H1 (cell line): ENCODE results near the gene NMRK1.

ENCODE experiments used
- CEBPB ChIP-seq: IDR thresholded peaks from 2 replicates; pipeline ENCODE4 v1.6.1; 2012; ENCODE audit warnings: low read depth, low read length
- CTCF ChIP-seq, 3 experiments: IDR thresholded peaks; 1 replicate in 2 of 3; 2 replicates in 1 of 3; pipeline versions ENCODE4 v1.5.1 to v1.6.1; 2011; ENCODE audit warnings: low read length in 3 of 3, mild to moderate bottlenecking in 3 of 3, inconsistent platforms in 2 of 3, low read depth in 1 of 3, moderate library complexity in 1 of 3; ENCODE audit not compliant: insufficient read depth in 1 of 3; ENCODE audit errors: control extremely low read depth in 1 of 3
- EP300 ChIP-seq, 2 experiments: IDR thresholded peaks; 1 replicate in 1 of 2; 2 replicates in 1 of 2; pipeline ENCODE4 v1.6.1; 2011 to 2012; ENCODE audit warnings: low read depth in 2 of 2, low read length in 2 of 2, mild to moderate bottlenecking in 2 of 2, borderline replicate concordance in 1 of 2, inconsistent platforms in 1 of 2, moderate library complexity in 1 of 2
- POLR2A ChIP-seq, 2 experiments: IDR thresholded peaks; 1 replicate in 1 of 2; 2 replicates in 1 of 2; pipeline ENCODE4 v1.6.1; 2011; ENCODE audit warnings: low read depth in 2 of 2, low read length in 2 of 2, mild to moderate bottlenecking in 2 of 2; ENCODE audit errors: control extremely low read depth in 1 of 2
- SIN3A ChIP-seq, 2 experiments: IDR thresholded peaks in 1 of 2; conservative IDR thresholded peaks in 1 of 2; 2 replicates each; pipeline ENCODE4 v1.6.1; 2011 to 2012; ENCODE audit warnings: low read length in 2 of 2, improper control_type of control experiment in 1 of 2, low read depth in 1 of 2, mild to moderate bottlenecking in 1 of 2
- TEAD4 ChIP-seq: IDR thresholded peaks from 2 replicates; pipeline ENCODE4 v1.6.1; 2012; ENCODE audit warnings: low read depth, low read length, inconsistent platforms, mixed read lengths

GRCh38 chr9:75111019-75111622 lies 23.2 kb upstream of the NMRK1 start:
- TF ChIP-seq CEBPB: no peak
- no peak for TF ChIP-seq POLR2A (IDR thresholded peaks at IDR 0.05; ENCODE audit: control extremely low read depth in 1 of 2, low read depth in 2 of 2, low read length in 2 of 2)
- TF ChIP-seq TEAD4: no peak
- no peak for TF ChIP-seq SIN3A (conservative IDR thresholded peaks at IDR 0.05 in 1 of 2, IDR thresholded peaks at IDR 0.05 in 1 of 2; ENCODE audit: low read depth in 1 of 2, low read length in 2 of 2)
- no peak for TF ChIP-seq EP300 (IDR thresholded peaks at IDR 0.05; ENCODE audit: borderline replicate concordance in 1 of 2, low read depth in 2 of 2, low read length in 2 of 2)
- no peak for TF ChIP-seq CTCF (IDR thresholded peaks at IDR 0.05; ENCODE audit: control extremely low read depth in 1 of 3, insufficient read depth in 1 of 3, low read depth in 1 of 3, low read length in 3 of 3)
